OCI-LY7 (cell line): ENCODE data around the gene ZNF189. TPM values are rescaled to one million over a fixed set of nuclear protein-coding genes. Genes with fewer than 3 reads are reported as not detected.
"Not testable (repeated sequence)": the region's sequence is repeated elsewhere in the genome, so short reads cannot be mapped to it uniquely, and the experiment has no call there.

Experiments
- BruUV-seq: library from RNA; stranded (reverse); fragments of 400-500 nt; replicated peaks from 2 replicates; lab custom pipeline; 2021; lab: Mats Ljungman, UMichigan
- CTCF ChIA-PET: fragments of 300-600 bp; sonication (Branson Sonifier 250); formaldehyde crosslinking; loops from one replicate; lab custom pipeline; 2022; ENCODE audit warnings: antibody characterized with exemption; ENCODE audit not compliant: unreplicated experiment; lab: Charles Lee
- POLR2A ChIA-PET: fragments of 300-600 bp; sonication (Branson Sonifier 250); formaldehyde crosslinking; loops from one replicate; lab custom pipeline; 2022; ENCODE audit warnings: antibody characterized with exemption; lab: Charles Lee
- DNase-seq: peaks from one replicate; pipeline ENCODE4 v3.0.0-alpha.2; 2015; ENCODE audit warnings: low spot score
- H2AFZ ChIP-seq: fragments of 200-600 bp; sonication (generic), shearing (Covaris generic); 2 replicates; pipeline ENCODE4 v1.6.1; 2014; ENCODE audit warnings: mild to moderate bottlenecking, antibody characterized with exemption, low read length, moderate library complexity
- H3K27ac ChIP-seq: fragments of 200-600 bp; sonication (generic); 2 replicates; pipeline ENCODE4 v1.5.1; 2014; ENCODE audit warnings: mixed run types, low read depth, mild to moderate bottlenecking, moderate library complexity, low read length, inconsistent platforms; ENCODE audit not compliant: poor library complexity, severe bottlenecking
- H3K36me3 ChIP-seq: fragments of 200-600 bp; sonication (generic); 2 replicates; pipeline ENCODE4 v1.6.1; 2014; ENCODE audit warnings: mild to moderate bottlenecking, antibody characterized with exemption, low read length, moderate library complexity, mixed read lengths; ENCODE audit not compliant: insufficient read depth
- H3K4me1 ChIP-seq: fragments of 200-600 bp; sonication (generic); 2 replicates; pipeline ENCODE4 v1.5.1; 2014; ENCODE audit warnings: mild to moderate bottlenecking, low read length; ENCODE audit not compliant: insufficient read depth, poor library complexity, severe bottlenecking
- H3K4me2 ChIP-seq: fragments of 200-600 bp; sonication (generic); 2 replicates; pipeline ENCODE4 v1.6.1; 2014; ENCODE audit warnings: mild to moderate bottlenecking, low read length
- H3K4me3 ChIP-seq: fragments of 200-600 bp; sonication (generic); 2 replicates; pipeline ENCODE4 v1.5.1; 2014; ENCODE audit warnings: mild to moderate bottlenecking, low read depth, low read length; ENCODE audit not compliant: poor library complexity, severe bottlenecking
- H3K79me2 ChIP-seq: fragments of 200-600 bp; sonication (generic); 2 replicates; pipeline ENCODE4 v1.6.1; 2016; ENCODE audit warnings: low read depth, mild to moderate bottlenecking, low read length, moderate library complexity, mixed read lengths; ENCODE audit not compliant: insufficient read depth
- H3K9me2 ChIP-seq: fragments of 200-600 bp; sonication (generic); 2 replicates; pipeline ENCODE4 v1.6.1; 2016; ENCODE audit warnings: mild to moderate bottlenecking, low read length, mixed read lengths; ENCODE audit not compliant: insufficient read depth
- H3K9me3 ChIP-seq: fragments of 200-600 bp; sonication (generic); 2 replicates; pipeline ENCODE4 v1.6.1; 2014; ENCODE audit warnings: mild to moderate bottlenecking, mixed run types, low read length, mixed read lengths
- H4K20me1 ChIP-seq: fragments of 200-600 bp; sonication (generic); 2 replicates; pipeline ENCODE4 v1.6.1; 2014; ENCODE audit warnings: mild to moderate bottlenecking, antibody characterized with exemption, low read length, moderate library complexity, mixed read lengths; ENCODE audit not compliant: insufficient read depth
- EZH2phosphoT487 ChIP-seq: fragments of 200-600 bp; sonication (generic); IDR thresholded peaks from 2 replicates; pipeline ENCODE4 v1.6.1; 2018; ENCODE audit warnings: low read depth, borderline replicate concordance, mild to moderate bottlenecking, mixed run types, antibody characterized with exemption, low read length, moderate library complexity, mixed read lengths
- intact Hi-C: fragments of 100-400 bp; cut with micrococcal nuclease; formaldehyde crosslinking; loops from one replicate; pipeline ENCODE4 v1.10.0; 2022; ENCODE audit not compliant: unreplicated experiment
- total RNA-seq, 2 experiments: library from RNA; depleted of rRNA in 1 of 2; stranded (reverse); fragments of >200 nt in 1 of 2; shearing (Covaris generic) in 1 of 2; gene quantifications; 2 replicates each; pipeline ENCODE4 v1.2.3, GENCODE V29; 2014 to 2022
- TF ChIP-seq, protein P1 (sequence below): fragments of 200-600 bp; sonication (generic); conservative IDR thresholded peaks from 2 replicates; pipeline ENCODE4 v1.5.1; 2014; ENCODE audit warnings: mild to moderate bottlenecking, antibody characterized with exemption, low read length, moderate library complexity, mixed read lengths

The ZNF189 gene
- total RNA-seq, 2 experiments from 2014 or later: 11.0 to 17.3 TPM

DNA sequence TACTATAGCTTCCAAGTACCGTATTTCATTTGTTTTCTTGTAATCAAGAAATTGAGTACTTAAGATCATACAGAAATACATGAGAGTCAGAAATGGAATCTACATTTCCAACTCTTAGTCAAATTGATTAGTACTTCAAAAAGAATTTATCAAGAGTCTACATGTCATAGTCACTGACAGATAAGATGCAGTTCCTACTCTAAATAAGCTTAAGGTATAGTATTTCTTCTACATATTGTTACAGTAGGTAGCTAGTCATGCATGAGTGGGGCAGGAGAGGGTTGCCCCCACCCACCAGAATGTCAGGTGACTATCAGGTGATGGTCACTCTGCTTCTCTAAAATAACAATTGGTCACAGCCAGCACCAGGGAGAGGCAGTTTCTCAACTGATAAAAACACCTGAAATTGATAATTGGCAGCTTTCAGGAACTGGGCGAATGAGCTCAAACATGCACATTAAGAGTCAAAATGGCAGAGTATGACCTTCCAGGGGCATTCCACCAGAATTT lies 16.8 kb upstream of the ZNF189 start:
- no peak overlapping the region for H2AFZ ChIP-seq
- H4K20me1 ChIP-seq: no peaks in the 10 kb centered on the region
- H3K4me1 ChIP-seq: no peaks in the 10 kb centered on the region
- BruUV-seq: no TSS peak
- no peak overlapping the region for H3K4me2 ChIP-seq
- CTCF ChIA-PET: no interaction called here
- no peak for TF ChIP-seq EZH2phosphoT487
- TF ChIP-seq, protein P1, sequence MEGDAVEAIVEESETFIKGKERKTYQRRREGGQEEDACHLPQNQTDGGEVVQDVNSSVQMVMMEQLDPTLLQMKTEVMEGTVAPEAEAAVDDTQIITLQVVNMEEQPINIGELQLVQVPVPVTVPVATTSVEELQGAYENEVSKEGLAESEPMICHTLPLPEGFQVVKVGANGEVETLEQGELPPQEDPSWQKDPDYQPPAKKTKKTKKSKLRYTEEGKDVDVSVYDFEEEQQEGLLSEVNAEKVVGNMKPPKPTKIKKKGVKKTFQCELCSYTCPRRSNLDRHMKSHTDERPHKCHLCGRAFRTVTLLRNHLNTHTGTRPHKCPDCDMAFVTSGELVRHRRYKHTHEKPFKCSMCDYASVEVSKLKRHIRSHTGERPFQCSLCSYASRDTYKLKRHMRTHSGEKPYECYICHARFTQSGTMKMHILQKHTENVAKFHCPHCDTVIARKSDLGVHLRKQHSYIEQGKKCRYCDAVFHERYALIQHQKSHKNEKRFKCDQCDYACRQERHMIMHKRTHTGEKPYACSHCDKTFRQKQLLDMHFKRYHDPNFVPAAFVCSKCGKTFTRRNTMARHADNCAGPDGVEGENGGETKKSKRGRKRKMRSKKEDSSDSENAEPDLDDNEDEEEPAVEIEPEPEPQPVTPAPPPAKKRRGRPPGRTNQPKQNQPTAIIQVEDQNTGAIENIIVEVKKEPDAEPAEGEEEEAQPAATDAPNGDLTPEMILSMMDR: no peak
- H3K9me2 ChIP-seq: 0 out of 2 replicates have a peak, but pooled peaks cover 4% of the 10 kb centered on the region
- intact Hi-C loops: no loop called here
- H3K79me2 ChIP-seq: 0 out of 2 replicates have a peak, but pooled peaks cover under 1% of the 10 kb centered on the region
- DNase-seq: no peak
- peaks cover 10% of the 10 kb centered on the region; the same call in 1 of the 2 replicates for H3K9me3 ChIP-seq
- H3K36me3 ChIP-seq: peaks cover 11% of the 10 kb centered on the region
- POLR2A ChIA-PET: no interaction called here
- H3K4me3 ChIP-seq: no peak overlapping the region
- H3K27ac ChIP-seq: no peak overlapping the region

GRCh38 chr9:101383361-101383760 lies 15.3 kb upstream of the ZNF189 start:
- Histone ChIP-seq H3K79me2 (0 out of 2 replicates have a peak, but pooled peaks cover 5% of the 10 kb centered on the region), H4K20me1 (no peaks in the 10 kb centered on the region; the same call in 1 of the 2 replicates), H3K4me1 (no peaks in the 10 kb centered on the region), H3K4me2 (no peak overlapping the region), H3K27ac (no peak overlapping the region), H3K9me2 (no peaks in the 10 kb centered on the region), H3K9me3 (peaks cover 16% of the 10 kb centered on the region; the same call in 1 of the 2 replicates), H3K36me3 (peaks cover 25% of the 10 kb centered on the region), H2AFZ (no peak overlapping the region), H3K4me3 (no peak overlapping the region)
- ChIA-PET CTCF (no interaction called here), POLR2A (interaction anchor here (1.0 kb wide), 1 partner anchor 11 kb away, joined by 3 read pairs; no protein-coding TSS in a partner anchor)
- DNase-seq: no peak
- no peak for TF ChIP-seq EZH2phosphoT487
- TF ChIP-seq, protein P1: no peak
- BruUV-seq: no TSS peak
- intact Hi-C loops: no loop called here

- CTCF ChIA-PET, H3K4me3 ChIP-seq, H3K27ac ChIP-seq, H2AFZ ChIP-seq, H3K4me1 ChIP-seq, H3K9me2 ChIP-seq, H4K20me1 ChIP-seq, POLR2A ChIA-PET, H3K4me2 ChIP-seq, BruUV-seq, H3K79me2 ChIP-seq, intact Hi-C loops: not testable (repeated sequence)
- H3K9me3 ChIP-seq: peaks cover 16% of the 10 kb centered on the region; the same call in 1 of the 2 replicates
- peaks cover 41% of the 10 kb centered on the region for H3K36me3 ChIP-seq
- DNase-seq: peak; percentile 16
Observed at GRCh38 chr9:101384873-101385536, 13.6 kb upstream of the ZNF189 start, which contains the start of gene BAAT. BAAT (minus strand) TSS chr9:101385006; CDS start chr9:101371404, 13,602 bp downstream.
